GM21717 (cell line): ENCODE measurements around the gene NOTCH1.

ENCODE experiments used
- ATAC-seq: cut with Tn5 transposase; IDR thresholded peaks from one replicate; pipeline ENCODE4 v1.9.1; 2021; ENCODE audit warnings: mild to moderate bottlenecking, moderate library complexity; ENCODE audit not compliant: unreplicated experiment

NOTCH1 gene

GRCh38 chr9:136546697-136547501, 1.1 kb upstream of the NOTCH1 start:
- ATAC-seq = peak; percentile 7

DNA sequence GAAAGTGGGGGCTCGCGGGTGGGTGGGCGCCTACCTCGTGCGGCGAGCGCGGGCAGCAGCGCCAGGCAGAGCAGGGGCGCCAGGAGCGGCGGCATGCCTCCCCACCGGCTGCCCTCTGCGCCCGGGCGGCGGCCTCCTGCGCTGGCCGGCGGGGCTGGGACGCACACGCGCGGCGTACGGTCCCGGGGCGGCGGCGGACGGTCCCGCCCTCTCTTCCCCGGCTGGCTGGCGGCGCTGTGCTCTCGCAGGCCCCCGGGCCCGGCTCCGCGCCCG, 220 bp downstream of the NOTCH1 start:
- ATAC-seq = no peak

DNA sequence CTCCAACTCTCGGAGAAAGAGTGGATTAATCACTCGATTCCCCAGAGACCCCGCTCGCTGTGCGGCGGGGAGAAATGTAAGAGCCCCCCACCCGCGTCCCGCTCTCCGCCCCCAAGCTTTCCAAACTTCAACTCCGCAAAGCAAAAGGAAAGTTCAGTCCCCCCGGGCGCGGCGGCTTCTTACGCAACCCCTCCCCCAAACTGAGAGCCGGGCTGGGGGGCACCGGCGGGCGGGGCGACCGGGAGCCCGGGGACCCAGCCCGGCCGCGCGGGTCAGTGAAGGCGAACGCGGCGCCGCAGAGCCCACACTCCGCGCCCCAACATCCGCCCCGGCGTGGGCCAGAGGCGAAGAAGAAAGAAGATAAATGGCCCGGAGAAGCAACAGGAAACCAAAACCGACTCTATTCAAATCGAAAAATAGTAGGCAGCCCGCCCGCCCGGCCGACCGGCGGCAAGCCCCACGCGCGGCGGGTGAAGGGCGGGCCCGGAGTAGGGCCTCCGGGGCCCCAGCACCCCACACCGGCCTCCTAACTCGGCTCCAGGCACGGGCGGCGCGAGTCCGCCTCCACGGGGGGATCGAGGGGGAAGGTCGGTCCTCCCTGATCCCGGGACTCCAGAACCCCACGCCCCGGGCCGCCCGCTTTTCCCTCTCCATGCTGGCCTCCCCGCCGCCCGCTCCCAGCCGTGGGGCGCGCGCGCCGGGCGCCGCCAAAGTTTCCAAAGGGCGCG, 720 bp downstream of the NOTCH1 start:
- peak; percentile 11 for ATAC-seq

DNA sequence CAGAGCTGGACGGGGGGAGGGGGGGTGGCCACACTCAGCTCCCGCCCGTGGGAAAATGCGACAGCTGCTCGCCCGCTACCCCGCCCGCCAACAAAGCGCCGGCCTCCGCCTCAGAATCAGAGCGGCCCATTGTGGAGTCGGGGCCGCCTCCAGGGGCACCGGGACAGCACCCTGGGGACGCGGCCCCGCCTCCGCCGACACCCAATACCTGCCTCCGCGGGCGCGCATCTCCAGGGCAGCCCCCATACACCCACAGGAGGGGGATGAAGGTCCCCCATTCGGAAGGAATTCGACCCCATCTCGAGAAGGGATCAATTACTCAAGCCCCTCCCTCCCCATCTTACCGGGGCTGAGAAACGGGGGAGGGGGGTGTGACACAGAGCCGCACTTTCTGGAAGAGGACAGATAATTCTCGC, 1.3 kb downstream of the NOTCH1 start:
- ATAC-seq = no peak

GRCh38 chr9:136543830-136544547, 1.9 kb downstream of the NOTCH1 start:
- ATAC-seq = no peak

GRCh38 chr9:136543280-136543679, 2.6 kb downstream of the NOTCH1 start:
- ATAC-seq = no peak

- no peak for ATAC-seq
Measured at GRCh38 chr9:136542241-136543040, 3.4 kb downstream of the NOTCH1 start.

DNA sequence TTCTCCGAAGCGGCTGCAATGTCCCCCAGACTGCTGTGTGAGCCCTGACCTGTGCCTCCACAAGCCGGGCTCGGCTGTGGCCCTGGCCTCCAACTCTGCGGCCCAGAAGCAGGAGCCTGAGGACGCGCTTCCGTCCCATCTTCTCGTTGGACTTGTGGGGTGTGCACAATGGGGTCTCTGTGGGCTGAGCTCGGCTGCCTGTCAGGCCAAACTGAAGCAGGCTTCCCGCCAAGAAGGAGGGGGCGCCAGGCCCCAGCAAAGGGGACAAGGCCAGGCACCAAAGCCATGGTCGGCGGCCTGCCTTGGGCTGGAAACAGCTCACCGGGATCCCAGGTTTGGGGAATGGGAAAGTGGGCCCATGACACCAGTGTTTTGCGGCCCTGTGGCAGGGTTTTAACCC, 4.1 kb downstream of the NOTCH1 start:
- no peak for ATAC-seq

DNA sequence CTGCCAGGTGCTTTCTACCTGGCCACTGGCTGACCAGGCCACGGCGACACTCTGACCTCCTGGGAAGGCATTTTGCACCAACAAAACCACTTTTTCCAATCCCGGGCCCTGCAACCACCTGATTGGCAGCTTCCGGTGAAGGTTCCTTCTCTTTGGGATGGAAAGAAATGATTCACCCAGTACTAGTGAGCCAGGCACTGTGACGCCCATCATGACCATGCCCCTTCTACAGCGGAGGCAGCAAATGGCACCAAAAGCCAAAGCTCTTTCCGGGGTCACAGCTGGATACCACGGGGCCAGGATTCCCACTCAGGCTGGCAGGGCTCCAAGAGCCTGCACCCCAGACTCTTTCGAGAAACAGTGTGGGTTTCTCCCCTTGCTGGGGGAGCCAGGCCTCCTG, 4.7 kb downstream of the NOTCH1 start:
- no peak for ATAC-seq

DNA sequence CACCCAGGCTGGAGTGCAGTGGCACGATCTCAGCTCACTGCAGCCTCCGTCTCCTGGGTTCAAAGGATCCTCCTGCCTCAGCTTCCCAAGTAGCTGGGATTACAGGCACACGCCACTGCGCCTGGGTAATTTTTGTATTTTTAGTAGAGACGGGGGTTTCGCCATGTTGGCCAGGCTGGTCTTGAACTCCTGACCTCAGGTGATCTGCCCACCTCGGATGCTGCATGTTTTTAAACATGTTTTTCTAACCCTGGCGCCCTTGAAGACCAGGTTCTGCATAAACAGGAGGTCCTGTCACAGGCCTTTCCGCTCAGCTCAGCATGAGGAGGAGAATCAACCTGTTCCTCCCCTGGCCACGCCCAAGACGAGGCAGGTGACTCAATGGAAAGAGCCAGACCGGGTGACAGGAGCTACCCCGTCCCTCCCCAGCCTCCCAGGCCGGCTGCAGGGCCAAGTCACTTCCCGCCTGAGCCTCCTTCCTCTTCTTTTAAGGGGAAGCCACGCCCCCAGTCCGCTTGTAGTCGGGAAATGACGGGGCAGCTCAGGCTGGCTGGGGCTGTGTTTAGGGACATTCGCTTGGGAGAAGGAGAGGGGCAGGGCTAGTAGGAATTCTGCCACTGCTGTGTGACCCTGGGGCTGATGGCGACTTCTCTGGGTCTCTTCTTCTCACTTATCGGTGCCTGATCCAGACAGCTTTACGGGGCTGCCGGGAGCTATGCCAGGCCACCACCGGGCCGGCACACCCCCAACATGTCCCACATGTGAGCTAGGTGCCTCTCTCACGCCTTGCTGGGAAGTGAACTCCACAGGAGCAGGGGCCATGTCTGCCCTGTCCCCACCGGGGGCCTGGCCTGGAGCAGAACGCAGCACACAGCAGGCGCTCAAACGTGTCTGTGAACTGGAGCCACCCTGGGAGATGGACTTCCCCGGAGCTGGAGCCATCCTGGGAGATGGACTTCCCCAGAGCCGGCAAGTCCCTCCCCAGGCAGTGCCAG, 6.1 kb downstream of the NOTCH1 start:
- ATAC-seq = no peak

DNA sequence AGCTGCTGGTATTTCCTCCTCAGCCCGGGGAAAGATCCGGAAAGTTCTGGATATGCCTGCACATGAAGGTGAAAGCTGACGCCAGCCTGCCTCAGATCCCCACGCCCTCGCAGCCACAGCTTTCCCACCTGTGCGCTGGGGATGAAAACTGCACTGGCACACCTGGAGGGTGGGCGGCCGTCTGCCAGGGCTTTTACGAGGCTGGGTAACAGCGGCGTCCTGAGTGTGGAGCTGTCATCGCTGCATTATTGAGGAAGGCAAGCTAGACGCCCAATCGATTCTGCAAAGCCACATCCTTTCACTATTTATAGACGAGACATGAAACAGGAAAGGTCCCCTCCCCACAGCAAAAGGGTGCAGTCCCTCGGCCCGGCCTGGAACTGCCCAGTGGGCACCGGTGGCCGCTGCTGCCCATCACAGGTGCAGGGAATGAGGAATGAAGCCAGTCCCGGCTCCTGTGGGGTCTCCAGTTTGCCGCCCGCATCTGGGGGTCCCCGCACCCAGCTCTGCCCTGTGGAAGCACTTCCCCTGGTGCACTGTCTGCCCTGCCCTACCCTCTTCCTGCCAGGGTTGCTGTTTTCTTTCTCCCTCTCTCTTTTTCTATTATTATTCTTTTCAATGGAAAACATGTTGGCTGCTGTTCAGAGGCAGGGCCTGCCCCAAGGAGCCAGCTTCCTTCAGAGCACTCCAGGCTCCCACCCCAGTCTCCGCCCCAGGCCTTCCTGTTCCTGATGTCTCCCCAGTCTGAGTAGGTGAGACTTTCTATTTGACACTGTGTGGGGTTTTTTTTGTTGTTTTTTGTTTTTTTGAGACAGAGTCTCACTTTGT, 7.0 kb downstream of the NOTCH1 start:
- ATAC-seq = no peak

GRCh38 chr9:136537896-136538598, 7.8 kb downstream of the NOTCH1 start:
- ATAC-seq = no peak

DNA sequence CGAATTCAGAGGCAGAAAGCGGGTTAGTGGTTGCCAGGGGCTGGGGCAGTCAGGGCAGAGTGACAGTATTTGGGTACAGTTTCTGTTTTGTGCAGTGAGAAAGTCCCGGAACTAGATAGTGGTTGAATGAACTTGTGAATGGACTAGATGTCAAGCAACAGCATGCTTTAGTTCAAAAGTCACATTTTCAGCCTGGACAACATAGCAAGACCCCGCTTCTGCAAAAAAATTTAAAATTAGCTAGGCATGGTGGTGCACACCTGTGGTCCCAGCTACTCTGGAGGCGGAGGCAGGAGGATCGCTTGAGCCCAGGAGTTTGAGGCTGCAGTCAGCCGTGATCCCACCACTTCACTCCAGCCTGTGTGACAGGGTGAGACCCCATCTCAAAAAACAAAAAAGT, 8.4 kb downstream of the NOTCH1 start:
- ATAC-seq = no peak

DNA sequence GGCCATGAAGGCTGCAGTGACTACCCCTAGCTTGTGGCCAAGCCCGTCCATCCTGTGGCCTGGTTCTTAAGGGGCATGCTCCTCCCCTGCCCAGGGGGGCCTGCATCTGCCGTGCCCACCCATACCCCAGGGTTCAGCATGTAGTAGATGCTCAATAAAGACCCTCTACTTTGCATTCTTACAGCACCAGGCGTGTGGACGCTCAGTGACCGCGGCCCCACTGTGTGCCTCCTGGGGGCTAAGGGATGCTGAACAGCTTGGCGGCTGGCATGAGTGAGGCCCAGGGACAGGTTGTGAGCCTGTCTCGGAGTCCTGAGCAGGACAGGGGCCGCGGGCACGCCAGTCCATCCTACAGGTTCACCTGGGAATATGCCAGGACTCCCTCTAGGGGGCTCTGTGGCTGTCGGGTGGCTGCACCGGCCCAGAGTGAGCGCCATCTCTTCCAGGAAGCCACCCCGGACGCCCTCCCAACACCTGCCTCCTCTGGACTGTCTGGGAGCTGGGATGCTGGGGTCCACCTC, 9.1 kb downstream of the NOTCH1 start:
- ATAC-seq = no peak

DNA sequence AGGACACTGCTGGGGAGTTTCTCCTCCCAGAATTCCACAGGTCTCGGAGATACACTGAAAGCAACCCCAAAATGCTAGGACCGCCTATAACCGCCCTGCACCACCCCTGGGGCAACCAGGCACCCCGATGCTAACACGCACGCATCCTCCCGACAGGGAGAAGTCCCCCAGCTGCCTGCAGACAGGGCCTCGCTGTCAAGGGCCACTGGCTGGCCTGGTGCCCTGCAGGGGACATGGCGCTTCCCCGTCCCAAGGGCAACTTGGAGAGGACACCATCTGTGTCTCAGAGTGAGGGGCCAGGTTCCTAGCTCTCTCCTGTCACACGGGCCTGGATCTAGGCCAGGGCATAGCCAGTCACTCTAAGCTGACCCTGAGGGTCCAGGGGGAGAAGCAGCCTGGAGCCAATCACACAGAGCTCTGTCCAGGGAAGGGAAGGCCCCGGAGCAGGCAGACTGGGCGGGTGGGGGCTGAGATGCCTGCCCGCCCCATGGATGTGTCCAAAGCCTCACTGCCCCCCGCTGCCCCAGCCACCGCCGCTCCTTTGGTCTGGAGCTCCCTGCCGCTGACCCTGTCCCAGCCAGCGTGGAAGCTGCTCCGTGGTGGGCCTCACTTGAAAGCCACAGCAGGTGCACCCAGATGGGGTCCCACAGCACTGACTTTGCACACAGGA, 9.7 kb downstream of the NOTCH1 start:
- ATAC-seq = no peak

GRCh38 chr9:136535070-136535469, 10.8 kb downstream of the NOTCH1 start:
- no peak for ATAC-seq

GRCh38 chr9:136534366-136534765, 11.5 kb downstream of the NOTCH1 start:
- no peak for ATAC-seq

DNA sequence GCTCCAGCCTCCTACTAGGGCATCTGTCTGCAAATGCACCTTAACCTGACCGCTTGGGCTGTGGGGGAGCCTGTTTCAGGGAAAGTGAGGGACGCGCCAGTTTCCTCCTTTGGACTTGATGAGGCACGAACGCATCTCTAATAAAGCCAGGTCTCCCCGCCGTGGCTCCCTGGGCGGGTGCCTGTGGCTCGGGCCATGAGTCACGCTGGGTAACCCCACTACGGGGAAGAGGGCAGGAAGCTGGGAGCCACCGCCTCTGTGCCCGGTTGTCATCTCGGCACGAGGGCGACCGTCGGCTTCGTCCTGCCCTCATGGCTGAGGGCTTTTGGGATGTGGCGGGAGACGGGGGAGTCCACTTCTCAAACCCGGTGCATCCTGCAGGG, 12.1 kb downstream of the NOTCH1 start:
- ATAC-seq = no peak
